ENCODE data around the gene ADGRA3.
"Not testable (repeated sequence)": the region's sequence is repeated elsewhere in the genome, so short reads cannot be mapped to it uniquely, and the experiment has no call there.

ADGRA3 gene

DNA sequence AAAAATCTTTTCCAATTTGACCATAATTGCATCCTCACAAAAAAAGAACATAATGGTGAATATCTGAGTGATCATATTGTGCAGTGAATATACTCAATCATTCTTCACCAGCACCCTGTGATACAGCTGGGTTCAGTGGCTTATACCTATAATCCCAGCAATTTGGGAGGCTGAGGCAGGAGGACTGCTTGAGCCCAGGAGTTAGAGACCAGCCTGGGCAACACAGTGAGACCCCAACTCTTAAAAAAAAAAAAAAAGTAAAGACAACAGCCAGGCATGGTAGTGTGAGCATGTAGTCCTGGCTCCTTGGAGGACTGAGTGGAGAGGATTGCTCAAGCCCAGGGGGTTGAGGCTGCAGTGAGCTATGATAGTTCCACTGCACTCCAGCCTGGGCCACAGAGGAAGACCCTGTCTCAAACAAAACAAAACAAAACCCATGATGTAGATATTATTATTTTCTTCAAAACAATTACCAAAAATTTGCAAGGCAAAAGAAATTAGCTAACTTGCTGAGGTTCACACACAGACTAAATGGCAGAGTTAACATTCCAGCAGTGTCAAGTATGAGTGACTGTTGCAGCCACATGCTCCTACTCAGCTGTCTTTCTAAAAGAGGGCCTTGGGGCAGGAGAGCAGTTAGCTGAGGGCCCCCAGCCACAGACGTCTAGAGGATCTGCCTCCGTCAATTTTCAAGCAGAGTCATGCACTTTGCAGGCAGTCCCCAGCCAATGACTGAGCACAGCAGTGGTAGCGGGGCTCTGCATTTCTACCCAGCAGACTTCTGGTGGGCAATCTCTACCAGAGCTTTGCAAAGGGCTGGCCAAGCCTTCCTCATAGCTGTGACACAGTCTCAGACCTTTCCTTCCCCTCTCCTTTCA is 33.4 kb downstream of the ADGRA3 start:
- WGBS, 2 experiments (ENCODE audit: insufficient coverage in 2 of 2), result 56 to 68% methylated on average over 3 of the region's 3 CpGs

GRCh38 chr4:22480675-22481327 is 35.1 kb downstream of the ADGRA3 start:
- Histone ChIP-seq H3K4me1 (ENCODE audit: control insufficient read depth, insufficient read depth, low read length, poor library complexity, severe bottlenecking) (peaks cover 13% of the 10 kb centered on the region), H3K9me3 (ENCODE audit: control insufficient read depth, low read length) (no peaks in the 10 kb centered on the region), H3K4me3 (ENCODE audit: extremely low read depth, insufficient read depth, low read length, poor library complexity, severe bottlenecking) (no peak overlapping the region), H3K27ac (ENCODE audit: low read depth, low read length, severe bottlenecking) (no peak overlapping the region), H3K36me3 (ENCODE audit: control insufficient read depth, insufficient read depth, low read length) (no peaks in the 10 kb centered on the region)
- WGBS, 2 experiments (ENCODE audit: insufficient coverage in 2 of 2), result no CpG with 5 or more reads among the region's 2 CpGs

More for the DNA sequence above, 33.4 kb downstream of the ADGRA3 start:
- Histone ChIP-seq H3K9me3 (ENCODE audit: control insufficient read depth, low read length) (no peaks in the 10 kb centered on the region), H3K4me1 (ENCODE audit: control insufficient read depth, insufficient read depth, low read length, poor library complexity, severe bottlenecking) (peaks cover 16% of the 10 kb centered on the region), H3K27ac (ENCODE audit: low read depth, low read length, severe bottlenecking) (no peak overlapping the region), H3K4me3 (ENCODE audit: extremely low read depth, insufficient read depth, low read length, poor library complexity, severe bottlenecking) (no peak overlapping the region), H3K36me3 (ENCODE audit: control insufficient read depth, insufficient read depth, low read length) (no peaks in the 10 kb centered on the region)

GRCh38 chr4:22478426-22478825 is 37.4 kb downstream of the ADGRA3 start:
- Histone ChIP-seq H3K36me3 (ENCODE audit: control insufficient read depth, insufficient read depth, low read length) (no peaks in the 10 kb centered on the region), H3K4me1 (ENCODE audit: control insufficient read depth, insufficient read depth, low read length, poor library complexity, severe bottlenecking) (peaks cover 20% of the 10 kb centered on the region), H3K27ac (ENCODE audit: low read depth, low read length, severe bottlenecking) (no peak overlapping the region), H3K4me3 (ENCODE audit: extremely low read depth, insufficient read depth, low read length, poor library complexity, severe bottlenecking) (no peak overlapping the region), H3K9me3 (ENCODE audit: control insufficient read depth, low read length) (no peaks in the 10 kb centered on the region)
- 0 to 50% methylated on average over 1 to 2 of the region's 2 CpGs for WGBS, 2 experiments (ENCODE audit: insufficient coverage in 2 of 2)

GRCh38 chr4:22477813-22478182 is 38.1 kb downstream of the ADGRA3 start:
- WGBS, 2 experiments (ENCODE audit: insufficient coverage in 2 of 2), result 100% methylated on average over 3 to 5 of the region's 6 CpGs
- no peak overlapping the region for H3K27ac ChIP-seq (ENCODE audit: low read depth, low read length, severe bottlenecking)
- H3K9me3 ChIP-seq (ENCODE audit: control insufficient read depth, low read length), result peaks cover 4% of the 10 kb centered on the region

DNA sequence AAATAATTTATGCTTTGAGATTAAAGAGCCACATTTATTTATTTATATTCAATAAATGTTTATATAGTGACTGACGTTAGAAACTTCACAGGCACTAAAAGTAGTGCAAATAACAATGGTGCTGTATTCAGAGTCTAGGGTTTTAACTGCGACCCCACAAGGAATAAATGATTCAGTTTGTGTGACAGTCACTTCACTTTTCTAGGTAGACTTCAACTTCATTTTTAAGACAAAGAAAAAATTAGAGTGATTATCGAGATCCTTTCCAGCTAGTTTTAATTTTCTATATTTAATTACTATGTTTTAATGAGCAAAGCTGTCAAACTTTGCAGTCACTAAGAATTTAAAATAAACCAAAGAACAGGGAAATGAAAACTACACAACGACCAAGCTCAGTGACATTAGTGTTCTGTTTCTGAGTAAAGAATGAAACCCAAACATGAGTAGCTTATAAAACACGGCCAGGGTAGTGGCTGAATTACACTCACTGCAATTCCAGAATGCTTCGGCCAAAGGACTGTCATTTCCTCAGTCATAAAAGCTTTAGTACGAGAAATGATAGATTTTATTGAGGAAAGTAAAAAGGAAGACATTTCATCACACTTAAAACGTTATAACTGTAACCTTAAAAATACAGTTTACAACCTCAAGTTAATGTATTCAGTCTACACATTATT is 38.6 kb downstream of the ADGRA3 start:
- peaks cover 16% of the 10 kb centered on the region for H3K4me1 ChIP-seq (ENCODE audit: control insufficient read depth, insufficient read depth, low read length, poor library complexity, severe bottlenecking)
- peaks cover 4% of the 10 kb centered on the region for H3K9me3 ChIP-seq (ENCODE audit: control insufficient read depth, low read length)
- 88 to 96% methylated on average over 2 of the region's 8 CpGs for WGBS, 2 experiments (ENCODE audit: insufficient coverage in 2 of 2)
- no peak overlapping the region for H3K4me3 ChIP-seq (ENCODE audit: extremely low read depth, insufficient read depth, low read length, poor library complexity, severe bottlenecking)
- H3K27ac ChIP-seq (ENCODE audit: low read depth, low read length, severe bottlenecking), result no peak overlapping the region
- H3K36me3 ChIP-seq (ENCODE audit: control insufficient read depth, insufficient read depth, low read length), result peaks cover 11% of the 10 kb centered on the region

More at GRCh38 chr4:22477813-22478182, 38.1 kb downstream of the ADGRA3 start:
- H3K36me3 ChIP-seq (ENCODE audit: control insufficient read depth, insufficient read depth, low read length), result peaks cover 6% of the 10 kb centered on the region
- H3K4me1 ChIP-seq (ENCODE audit: control insufficient read depth, insufficient read depth, low read length, poor library complexity, severe bottlenecking), result peaks cover 16% of the 10 kb centered on the region
- no peak overlapping the region for H3K4me3 ChIP-seq (ENCODE audit: extremely low read depth, insufficient read depth, low read length, poor library complexity, severe bottlenecking)

DNA sequence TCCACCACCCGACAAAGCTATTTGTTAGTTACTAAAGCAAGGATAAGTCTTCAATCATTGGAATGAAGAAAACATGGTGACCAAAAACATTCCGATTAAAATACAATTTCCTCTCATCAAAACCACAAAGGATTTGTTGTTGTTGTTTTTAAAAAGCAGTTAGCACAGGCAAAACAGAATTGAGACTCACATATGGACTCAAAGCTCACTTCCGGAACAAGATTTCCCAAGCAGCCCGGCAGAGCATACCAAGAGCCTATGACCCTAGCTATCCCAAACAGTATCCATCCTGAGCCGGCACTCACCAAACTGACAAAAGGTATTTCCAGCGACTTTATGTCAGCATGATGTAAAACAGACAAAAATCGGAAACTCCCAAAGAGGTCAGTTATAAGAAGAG is 39.9 kb downstream of the ADGRA3 start:
- 83 to 92% methylated on average over 2 of the region's 7 CpGs for WGBS, 2 experiments (ENCODE audit: insufficient coverage in 2 of 2)

DNA sequence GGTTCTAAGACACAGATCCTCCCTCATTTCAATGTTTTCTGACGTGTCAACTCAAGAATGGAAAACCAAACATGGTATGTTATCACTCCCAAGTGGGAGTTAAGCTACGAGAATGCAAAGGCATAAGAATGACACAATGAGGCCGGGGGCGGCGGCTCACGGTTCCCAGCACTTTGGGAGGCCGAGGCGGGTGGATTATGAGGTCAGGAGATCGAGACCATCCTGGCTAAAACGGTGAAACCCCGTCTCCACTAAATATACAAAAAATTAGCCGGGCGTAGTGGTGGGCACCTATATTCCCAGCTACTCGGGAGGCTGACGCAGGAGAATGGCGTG is 40.6 kb downstream of the ADGRA3 start:
- H3K9me3 ChIP-seq (ENCODE audit: control insufficient read depth, low read length); H3K4me3 ChIP-seq (ENCODE audit: extremely low read depth, insufficient read depth, low read length, poor library complexity, severe bottlenecking): not testable (repeated sequence)
- Histone ChIP-seq H3K4me1 (ENCODE audit: control insufficient read depth, insufficient read depth, low read length, poor library complexity, severe bottlenecking) (peaks cover 23% of the 10 kb centered on the region), H3K27ac (ENCODE audit: low read depth, low read length, severe bottlenecking) (peak overlapping the region; percentile 81), H3K36me3 (ENCODE audit: control insufficient read depth, insufficient read depth, low read length) (peaks cover 20% of the 10 kb centered on the region)
- WGBS, 2 experiments (ENCODE audit: insufficient coverage in 2 of 2), result 87 to 90% methylated on average over 12 to 13 of the region's 16 CpGs

More for the DNA sequence above, 39.9 kb downstream of the ADGRA3 start:
- Histone ChIP-seq H3K4me1 (ENCODE audit: control insufficient read depth, insufficient read depth, low read length, poor library complexity, severe bottlenecking) (peaks cover 23% of the 10 kb centered on the region), H3K36me3 (ENCODE audit: control insufficient read depth, insufficient read depth, low read length) (peaks cover 15% of the 10 kb centered on the region), H3K27ac (ENCODE audit: low read depth, low read length, severe bottlenecking) (no peak overlapping the region), H3K9me3 (ENCODE audit: control insufficient read depth, low read length) (peaks cover 4% of the 10 kb centered on the region), H3K4me3 (ENCODE audit: extremely low read depth, insufficient read depth, low read length, poor library complexity, severe bottlenecking) (no peak overlapping the region)

- peaks cover 23% of the 10 kb centered on the region for H3K4me1 ChIP-seq (ENCODE audit: control insufficient read depth, insufficient read depth, low read length, poor library complexity, severe bottlenecking)
- H3K27ac ChIP-seq (ENCODE audit: low read depth, low read length, severe bottlenecking), result peak overlapping the region; percentile 81
Measured at GRCh38 chr4:22474636-22475310, 41.1 kb downstream of the ADGRA3 start.

GRCh38 chr4:22473268-22473667 is 42.6 kb downstream of the ADGRA3 start:
- Histone ChIP-seq H3K27ac (ENCODE audit: low read depth, low read length, severe bottlenecking) (no peak overlapping the region), H3K36me3 (ENCODE audit: control insufficient read depth, insufficient read depth, low read length) (peaks cover 31% of the 10 kb centered on the region), H3K4me1 (ENCODE audit: control insufficient read depth, insufficient read depth, low read length, poor library complexity, severe bottlenecking) (peaks cover 23% of the 10 kb centered on the region), H3K9me3 (ENCODE audit: control insufficient read depth, low read length) (peaks cover 4% of the 10 kb centered on the region), H3K4me3 (ENCODE audit: extremely low read depth, insufficient read depth, low read length, poor library complexity, severe bottlenecking) (no peak overlapping the region)
- WGBS, 2 experiments (ENCODE audit: insufficient coverage in 2 of 2), result 100% methylated on average over 2 of the region's 4 CpGs; no CpG with 5 or more reads in 1 of the 2 experiments

More at GRCh38 chr4:22474636-22475310, 41.1 kb downstream of the ADGRA3 start:
- no peak overlapping the region for H3K4me3 ChIP-seq (ENCODE audit: extremely low read depth, insufficient read depth, low read length, poor library complexity, severe bottlenecking)
- H3K36me3 ChIP-seq (ENCODE audit: control insufficient read depth, insufficient read depth, low read length), result peaks cover 20% of the 10 kb centered on the region
- WGBS, 2 experiments (ENCODE audit: insufficient coverage in 2 of 2), result 40 to 75% methylated on average over 2 of the region's 5 CpGs
- peaks cover 4% of the 10 kb centered on the region for H3K9me3 ChIP-seq (ENCODE audit: control insufficient read depth, low read length)

GRCh38 chr4:22471999-22472461 is 43.8 kb downstream of the ADGRA3 start:
- Histone ChIP-seq H3K27ac (ENCODE audit: low read depth, low read length, severe bottlenecking) (peak overlapping the region; percentile 41), H3K4me1 (ENCODE audit: control insufficient read depth, insufficient read depth, low read length, poor library complexity, severe bottlenecking) (peaks cover 23% of the 10 kb centered on the region)
- 100% methylated on average over 2 to 3 of the region's 4 CpGs for WGBS, 2 experiments (ENCODE audit: insufficient coverage in 2 of 2)

More at GRCh38 chr4:22471999-22472461, 43.8 kb downstream of the ADGRA3 start:
- Histone ChIP-seq H3K36me3 (ENCODE audit: control insufficient read depth, insufficient read depth, low read length) (peaks cover 35% of the 10 kb centered on the region), H3K4me3 (ENCODE audit: extremely low read depth, insufficient read depth, low read length, poor library complexity, severe bottlenecking) (no peak overlapping the region), H3K9me3 (ENCODE audit: control insufficient read depth, low read length) (peaks cover 4% of the 10 kb centered on the region)
